Measurements from ENCODE around the gene UBE2U.

DNA sequence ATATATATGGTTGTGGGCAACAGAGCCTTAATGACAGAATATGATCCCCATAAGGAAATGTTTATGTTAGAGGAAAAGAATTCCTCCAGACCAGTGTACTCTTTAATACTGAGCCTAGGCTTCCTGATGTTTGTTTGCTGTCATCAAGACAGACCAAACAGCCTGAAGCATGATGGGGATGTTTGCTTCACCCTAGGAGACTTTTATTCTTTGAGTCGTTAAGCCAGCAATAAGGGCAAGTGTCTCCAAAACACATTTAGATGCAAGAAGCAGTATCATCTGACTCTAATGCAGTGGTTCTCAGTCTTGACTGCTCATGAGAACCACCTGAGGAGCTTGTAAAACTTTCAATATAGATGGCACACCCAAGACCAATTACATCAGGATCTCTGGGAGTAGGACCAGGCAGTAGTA lies 33.1 kb downstream of the UBE2U start:
- TF ChIP-seq, protein P1, sequence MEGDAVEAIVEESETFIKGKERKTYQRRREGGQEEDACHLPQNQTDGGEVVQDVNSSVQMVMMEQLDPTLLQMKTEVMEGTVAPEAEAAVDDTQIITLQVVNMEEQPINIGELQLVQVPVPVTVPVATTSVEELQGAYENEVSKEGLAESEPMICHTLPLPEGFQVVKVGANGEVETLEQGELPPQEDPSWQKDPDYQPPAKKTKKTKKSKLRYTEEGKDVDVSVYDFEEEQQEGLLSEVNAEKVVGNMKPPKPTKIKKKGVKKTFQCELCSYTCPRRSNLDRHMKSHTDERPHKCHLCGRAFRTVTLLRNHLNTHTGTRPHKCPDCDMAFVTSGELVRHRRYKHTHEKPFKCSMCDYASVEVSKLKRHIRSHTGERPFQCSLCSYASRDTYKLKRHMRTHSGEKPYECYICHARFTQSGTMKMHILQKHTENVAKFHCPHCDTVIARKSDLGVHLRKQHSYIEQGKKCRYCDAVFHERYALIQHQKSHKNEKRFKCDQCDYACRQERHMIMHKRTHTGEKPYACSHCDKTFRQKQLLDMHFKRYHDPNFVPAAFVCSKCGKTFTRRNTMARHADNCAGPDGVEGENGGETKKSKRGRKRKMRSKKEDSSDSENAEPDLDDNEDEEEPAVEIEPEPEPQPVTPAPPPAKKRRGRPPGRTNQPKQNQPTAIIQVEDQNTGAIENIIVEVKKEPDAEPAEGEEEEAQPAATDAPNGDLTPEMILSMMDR (IDR thresholded peaks at IDR 0.05), result no peak
- TF ChIP-seq POLR2A (IDR thresholded peaks at IDR 0.05), result no peak

All from adrenal gland (tissue), 5 donors.